ENCODE measurements around the gene C2CD2. TPM values are rescaled to one million over a fixed set of nuclear protein-coding genes. Genes with fewer than 3 reads are reported as not detected.

C2CD2 gene
- total RNA-seq, 4 donors from 2014 or later: 6.7 to 22.3 (median 17.3) TPM

DNA sequence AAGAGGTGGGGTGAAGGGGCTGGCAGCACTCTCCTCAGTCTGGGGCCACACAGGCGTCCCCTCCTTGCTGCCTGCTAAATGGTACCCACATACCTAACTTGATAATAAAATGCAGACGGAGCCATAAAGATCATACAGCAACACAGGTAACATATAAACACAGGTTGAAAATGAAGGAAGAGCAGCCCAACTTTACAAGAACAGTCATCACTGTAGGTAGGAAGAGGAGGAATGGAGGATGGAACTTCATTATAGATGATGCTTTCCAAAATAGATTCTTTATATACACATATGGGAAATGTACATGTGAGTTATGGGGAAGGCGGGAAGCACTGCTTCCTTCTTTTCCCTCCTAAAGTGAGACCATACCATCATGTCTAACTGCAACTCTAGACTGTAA lies 13.4 kb downstream of the C2CD2 start:
- no peak for DNase-seq
- H3K9me3 ChIP-seq: no peaks in the 10 kb centered on the region
- no peak overlapping the region for H3K27ac ChIP-seq
- TF ChIP-seq, protein P1, sequence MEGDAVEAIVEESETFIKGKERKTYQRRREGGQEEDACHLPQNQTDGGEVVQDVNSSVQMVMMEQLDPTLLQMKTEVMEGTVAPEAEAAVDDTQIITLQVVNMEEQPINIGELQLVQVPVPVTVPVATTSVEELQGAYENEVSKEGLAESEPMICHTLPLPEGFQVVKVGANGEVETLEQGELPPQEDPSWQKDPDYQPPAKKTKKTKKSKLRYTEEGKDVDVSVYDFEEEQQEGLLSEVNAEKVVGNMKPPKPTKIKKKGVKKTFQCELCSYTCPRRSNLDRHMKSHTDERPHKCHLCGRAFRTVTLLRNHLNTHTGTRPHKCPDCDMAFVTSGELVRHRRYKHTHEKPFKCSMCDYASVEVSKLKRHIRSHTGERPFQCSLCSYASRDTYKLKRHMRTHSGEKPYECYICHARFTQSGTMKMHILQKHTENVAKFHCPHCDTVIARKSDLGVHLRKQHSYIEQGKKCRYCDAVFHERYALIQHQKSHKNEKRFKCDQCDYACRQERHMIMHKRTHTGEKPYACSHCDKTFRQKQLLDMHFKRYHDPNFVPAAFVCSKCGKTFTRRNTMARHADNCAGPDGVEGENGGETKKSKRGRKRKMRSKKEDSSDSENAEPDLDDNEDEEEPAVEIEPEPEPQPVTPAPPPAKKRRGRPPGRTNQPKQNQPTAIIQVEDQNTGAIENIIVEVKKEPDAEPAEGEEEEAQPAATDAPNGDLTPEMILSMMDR (IDR thresholded peaks at IDR 0.05): no peak
- TF ChIP-seq POLR2A (IDR thresholded peaks at IDR 0.05): no peak
- no peak overlapping the region for H3K4me3 ChIP-seq
- H3K36me3 ChIP-seq: peaks cover 0 to 4% (median 0%) of the 10 kb centered on the region in 3 donors
- no peaks in the 10 kb centered on the region for H3K4me1 ChIP-seq
- H3K27me3 ChIP-seq: no peaks in the 10 kb centered on the region

DNA sequence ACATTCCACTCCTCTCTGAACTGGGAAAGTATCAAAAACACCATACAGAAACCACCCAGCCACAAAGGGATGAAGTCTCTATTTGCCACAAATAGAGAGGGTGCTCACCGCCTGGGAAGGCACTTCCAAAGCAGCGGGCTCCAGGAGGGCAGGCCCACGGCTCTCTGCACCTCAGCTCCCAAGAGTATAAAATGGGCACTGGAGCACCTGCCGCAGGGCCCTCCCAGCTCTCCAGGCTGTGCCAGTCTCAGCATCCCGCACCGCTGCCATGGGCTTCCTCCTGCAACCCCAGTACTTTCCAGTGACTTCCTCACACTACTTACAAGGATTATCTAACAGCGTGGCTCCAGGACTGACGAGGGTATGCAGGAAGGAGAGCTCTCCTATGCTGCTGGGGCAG lies 14.4 kb downstream of the C2CD2 start:
- Histone ChIP-seq H3K9me3 (no peaks in the 10 kb centered on the region), H3K36me3 (peaks cover 0 to 4% (median 0%) of the 10 kb centered on the region in 3 donors), H3K4me3 (no peak overlapping the region), H3K27me3 (no peaks in the 10 kb centered on the region), H3K27ac (no peak overlapping the region), H3K4me1 (no peaks in the 10 kb centered on the region)
- TF ChIP-seq, protein P1 (IDR thresholded peaks at IDR 0.05): no peak
- TF ChIP-seq POLR2A (IDR thresholded peaks at IDR 0.05): no peak
- no peak for DNase-seq

DNA sequence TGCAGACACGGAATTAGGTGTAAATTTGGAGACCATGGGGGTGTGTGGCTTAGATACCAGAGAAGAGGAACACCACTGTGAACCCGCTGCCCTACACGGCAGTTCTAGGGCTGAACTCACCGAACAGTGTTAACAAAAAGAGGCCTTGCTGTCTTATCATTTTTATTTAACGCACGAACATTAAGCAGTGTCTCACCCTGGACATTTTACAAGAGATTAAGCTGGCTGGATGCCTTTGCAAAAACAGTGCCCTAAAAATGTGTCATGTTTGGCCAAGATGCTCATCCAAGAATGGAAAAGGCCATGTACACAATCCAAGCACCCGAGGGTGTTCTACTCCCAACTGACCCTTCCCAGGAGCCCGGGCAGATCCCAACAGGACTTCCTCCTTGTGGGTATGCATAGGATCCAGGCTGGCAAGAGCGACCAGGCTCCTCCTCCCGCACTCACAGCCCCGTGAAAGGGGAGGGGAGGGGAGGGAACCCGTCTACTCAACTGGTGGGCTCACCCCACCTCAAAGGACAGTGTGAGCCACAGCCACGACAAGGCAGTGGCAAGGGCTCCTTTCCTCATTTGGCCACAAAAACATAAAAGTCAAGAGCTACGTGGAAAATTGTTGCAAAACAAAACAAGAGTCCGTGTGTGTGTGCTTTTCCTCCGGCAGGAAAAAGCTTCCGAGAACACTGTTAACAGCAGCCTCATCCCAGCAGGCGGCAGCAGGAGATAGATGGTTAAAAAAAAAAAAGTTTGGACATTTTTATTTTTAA lies 20.3 kb downstream of the C2CD2 start:
- H3K27ac ChIP-seq: peak overlapping the region; percentile 5 to 40 (median 18)
- H3K4me3 ChIP-seq: peak overlapping the region in 1 of 4 donors; percentile 8
- no peak for DNase-seq
- H3K9me3 ChIP-seq: no peaks in the 10 kb centered on the region
- no peak for TF ChIP-seq POLR2A (IDR thresholded peaks at IDR 0.05)
- TF ChIP-seq, protein P1 (IDR thresholded peaks at IDR 0.05): peak in 2 of 6 experiments; percentile 8 to 9
- H3K27me3 ChIP-seq: no peaks in the 10 kb centered on the region
- H3K4me1 ChIP-seq: no peaks in the 10 kb centered on the region
- no peaks in the 10 kb centered on the region for H3K36me3 ChIP-seq

DNA sequence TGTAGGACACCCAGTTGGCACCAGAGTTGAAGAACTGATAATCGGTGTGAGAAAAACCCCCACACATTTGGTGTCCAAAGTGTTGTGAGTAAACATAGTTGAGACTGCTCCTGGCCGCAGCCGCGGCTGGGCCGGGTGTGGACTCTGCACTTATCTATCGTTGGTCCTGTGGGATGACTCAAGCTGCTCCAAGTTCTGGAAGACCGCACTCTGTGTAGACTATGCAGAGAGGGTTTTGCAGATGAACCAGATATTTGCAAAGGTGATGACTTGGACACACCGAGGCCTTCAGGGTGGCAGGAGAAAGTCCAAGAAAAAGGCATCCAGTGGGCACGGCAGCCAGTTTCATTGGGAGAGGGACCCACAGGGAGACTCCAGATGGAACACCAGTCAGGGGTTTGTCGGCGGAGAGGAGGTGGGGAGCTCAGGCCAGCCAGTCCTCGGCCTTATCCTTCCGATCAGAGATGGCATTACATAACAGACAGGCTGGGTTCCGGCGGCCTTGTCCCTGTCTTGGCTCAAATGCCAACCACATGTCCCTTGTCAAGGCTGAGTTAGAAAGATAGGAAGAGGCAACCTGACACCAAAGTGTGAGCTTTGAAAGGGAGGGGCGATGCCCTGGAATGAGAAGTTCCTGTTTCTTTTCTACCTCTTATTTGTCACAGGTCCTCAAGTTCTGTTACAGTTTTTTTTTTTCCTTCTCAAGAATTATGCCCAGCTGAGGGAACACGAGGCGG lies 21.1 kb downstream of the C2CD2 start:
- H3K27me3 ChIP-seq: no peaks in the 10 kb centered on the region
- peak overlapping the region in 2 of 4 donors; percentile 22 to 40 for H3K27ac ChIP-seq
- no peaks in the 10 kb centered on the region for H3K36me3 ChIP-seq
- TF ChIP-seq, protein P1 (IDR thresholded peaks at IDR 0.05): no peak
- no peak for TF ChIP-seq POLR2A (IDR thresholded peaks at IDR 0.05)
- peaks cover 0 to under 1% (median 0%) of the 10 kb centered on the region in 4 donors for H3K4me1 ChIP-seq
- no peaks in the 10 kb centered on the region for H3K9me3 ChIP-seq
- DNase-seq: no peak
- no peak overlapping the region for H3K4me3 ChIP-seq

DNA sequence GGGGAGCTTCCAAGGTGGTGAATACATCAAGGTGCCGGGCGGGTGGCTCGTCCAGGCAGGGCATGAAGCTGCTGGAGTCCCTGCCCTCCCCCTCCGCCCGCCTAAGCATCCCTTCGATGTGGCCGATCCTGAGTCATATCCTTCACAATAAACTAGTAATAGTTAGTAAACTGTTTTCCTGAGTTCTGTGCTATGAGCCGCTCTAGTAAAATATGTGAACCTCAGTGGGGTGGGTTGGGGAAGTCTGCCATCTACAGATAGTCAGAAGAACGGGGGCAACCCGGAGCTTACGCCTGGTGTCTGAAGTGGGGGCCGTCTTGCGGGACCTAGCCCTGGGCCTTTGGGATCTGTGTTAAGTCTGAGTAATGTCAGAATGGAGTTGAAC lies 21.6 kb downstream of the C2CD2 start:
- TF ChIP-seq, protein P1 (IDR thresholded peaks at IDR 0.05): no peak
- TF ChIP-seq POLR2A (IDR thresholded peaks at IDR 0.05): no peak
- peak overlapping the region in 1 of 4 donors; percentile 33 for H3K27ac ChIP-seq
- H3K9me3 ChIP-seq: no peaks in the 10 kb centered on the region
- H3K36me3 ChIP-seq: no peaks in the 10 kb centered on the region
- H3K4me3 ChIP-seq: no peak overlapping the region
- no peak for DNase-seq
- H3K4me1 ChIP-seq: peaks cover 0 to 7% (median 1%) of the 10 kb centered on the region in 4 donors
- H3K27me3 ChIP-seq: no peaks in the 10 kb centered on the region

Measured in Peyer's patch (tissue), 4 donors.